GM12872 (cell line): ENCODE data around the gene HIF3A.

ENCODE experiments used
- TF ChIP-seq, protein P1 (sequence below): IDR thresholded peaks from 3 replicates; pipeline ENCODE4 v1.5.1; 2011; ENCODE audit warnings: low read depth, mild to moderate bottlenecking, low read length, moderate library complexity; ENCODE audit not compliant: insufficient read depth

Gene HIF3A

DNA sequence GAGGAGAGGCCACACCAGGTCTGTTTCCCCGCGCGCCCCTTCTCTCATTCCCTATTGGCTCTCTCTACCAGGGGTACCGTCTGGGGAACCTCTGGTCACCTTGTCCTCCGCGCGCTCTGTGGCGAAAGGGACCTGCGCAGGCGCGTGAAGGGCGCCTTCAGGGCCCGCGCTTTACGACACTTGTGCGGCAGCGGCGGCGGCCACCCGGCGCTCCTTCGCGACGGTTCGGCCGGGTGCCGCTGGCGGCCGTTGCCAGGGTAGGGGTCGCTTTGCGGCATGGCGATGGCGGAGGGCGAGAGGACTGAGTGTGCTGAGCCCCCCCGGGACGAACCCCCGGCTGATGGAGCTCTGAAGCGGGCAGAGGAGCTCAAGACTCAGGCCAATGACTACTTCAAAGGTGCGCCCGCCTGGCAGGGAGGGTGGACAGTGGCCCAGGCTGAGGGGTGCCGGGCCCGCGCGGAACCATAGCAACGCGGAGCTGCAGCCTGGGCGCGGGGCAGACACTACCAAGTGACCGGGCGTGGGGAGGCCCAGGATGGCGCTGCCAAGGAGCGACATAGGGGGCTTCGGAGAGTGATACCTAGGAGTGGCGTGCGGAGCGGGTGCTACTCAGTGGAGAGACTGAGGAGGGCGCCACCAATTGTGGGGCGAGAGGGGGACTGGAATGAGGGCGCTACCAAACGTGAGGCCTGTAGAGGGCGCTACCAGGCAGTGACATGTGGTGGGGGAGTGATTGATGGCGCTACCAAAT lies 50.2 kb downstream of the HIF3A start, which contains the start of gene PPP5C:
PPP5C (plus strand) TSS at position 267 of the 751 bp plus-strand sequence; CDS start at position 277, 10 bp downstream.
- TF ChIP-seq, protein P1, sequence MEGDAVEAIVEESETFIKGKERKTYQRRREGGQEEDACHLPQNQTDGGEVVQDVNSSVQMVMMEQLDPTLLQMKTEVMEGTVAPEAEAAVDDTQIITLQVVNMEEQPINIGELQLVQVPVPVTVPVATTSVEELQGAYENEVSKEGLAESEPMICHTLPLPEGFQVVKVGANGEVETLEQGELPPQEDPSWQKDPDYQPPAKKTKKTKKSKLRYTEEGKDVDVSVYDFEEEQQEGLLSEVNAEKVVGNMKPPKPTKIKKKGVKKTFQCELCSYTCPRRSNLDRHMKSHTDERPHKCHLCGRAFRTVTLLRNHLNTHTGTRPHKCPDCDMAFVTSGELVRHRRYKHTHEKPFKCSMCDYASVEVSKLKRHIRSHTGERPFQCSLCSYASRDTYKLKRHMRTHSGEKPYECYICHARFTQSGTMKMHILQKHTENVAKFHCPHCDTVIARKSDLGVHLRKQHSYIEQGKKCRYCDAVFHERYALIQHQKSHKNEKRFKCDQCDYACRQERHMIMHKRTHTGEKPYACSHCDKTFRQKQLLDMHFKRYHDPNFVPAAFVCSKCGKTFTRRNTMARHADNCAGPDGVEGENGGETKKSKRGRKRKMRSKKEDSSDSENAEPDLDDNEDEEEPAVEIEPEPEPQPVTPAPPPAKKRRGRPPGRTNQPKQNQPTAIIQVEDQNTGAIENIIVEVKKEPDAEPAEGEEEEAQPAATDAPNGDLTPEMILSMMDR, result peak; percentile 98

GRCh38 chr19:46347572-46347883 lies 50.7 kb downstream of the HIF3A start:
- TF ChIP-seq, protein P1, result no peak

GRCh38 chr19:46347985-46348384 lies 51.1 kb downstream of the HIF3A start:
- TF ChIP-seq, protein P1, result no peak

DNA sequence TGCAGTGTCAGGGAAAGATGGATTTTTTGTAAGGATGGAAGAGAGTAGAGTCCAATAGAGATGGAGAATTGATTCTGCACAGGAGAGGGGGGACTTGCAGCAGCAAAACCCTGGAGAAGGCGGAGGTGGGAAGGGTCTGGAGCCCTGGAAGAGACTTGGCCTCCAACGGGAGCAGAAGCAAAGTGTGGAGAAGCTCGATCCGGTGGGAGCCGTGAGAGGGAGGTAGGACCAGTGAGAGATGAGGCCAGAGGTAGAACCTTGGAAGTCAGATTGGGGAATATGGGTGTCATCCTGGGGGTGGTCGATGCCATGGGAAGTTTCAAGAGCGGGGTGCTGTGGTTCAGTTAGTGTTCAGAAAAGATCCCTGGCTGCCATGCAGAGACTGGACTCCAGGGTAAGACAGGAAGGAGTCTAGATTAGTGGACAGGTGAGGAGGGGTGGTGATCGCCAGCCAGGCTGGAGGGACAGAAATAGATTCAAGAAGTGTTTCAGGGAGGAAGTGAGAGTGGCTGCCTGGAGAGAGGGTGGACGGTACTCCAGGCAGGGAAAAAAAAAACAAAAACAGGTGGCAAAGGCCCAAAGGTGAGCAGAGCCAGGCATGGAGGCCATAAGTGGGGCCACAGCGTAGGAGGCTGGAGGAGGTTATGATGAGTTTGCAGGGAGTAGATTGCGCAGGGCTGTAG lies 52.6 kb downstream of the HIF3A start:
- TF ChIP-seq, protein P1, result no peak

GRCh38 chr19:46350029-46350757 lies 53.4 kb downstream of the HIF3A start:
- TF ChIP-seq, protein P1, result no peak

DNA sequence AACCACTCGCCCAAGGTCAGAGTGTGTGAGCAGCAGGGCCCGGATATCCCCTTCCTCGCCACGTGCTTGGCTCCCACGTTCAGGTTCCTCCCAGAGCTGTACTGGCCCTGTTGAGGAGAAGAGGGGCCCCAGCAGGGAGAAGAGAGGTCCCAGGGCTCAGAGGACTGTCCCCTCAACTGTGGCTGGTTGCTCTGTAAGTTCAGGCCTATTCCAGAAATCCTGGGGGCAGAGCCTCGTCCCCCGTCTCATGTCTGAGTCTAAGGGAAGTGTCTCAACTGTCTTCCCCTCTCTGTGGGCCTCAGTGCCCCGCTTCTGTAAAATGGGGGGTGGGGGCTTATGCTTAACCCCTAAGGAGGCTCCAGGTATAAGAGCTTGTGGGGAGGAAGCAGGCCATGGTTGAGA lies 53.9 kb downstream of the HIF3A start:
- TF ChIP-seq, protein P1, result no peak
